HG03103 (cell line): ENCODE data around the gene AGPAT2.

Experiments used
- ATAC-seq: cut with Tn5 transposase; IDR thresholded peaks from one replicate; pipeline ENCODE4 v1.9.1; 2021; ENCODE audit warnings: low read depth; ENCODE audit not compliant: unreplicated experiment

AGPAT2 gene

DNA sequence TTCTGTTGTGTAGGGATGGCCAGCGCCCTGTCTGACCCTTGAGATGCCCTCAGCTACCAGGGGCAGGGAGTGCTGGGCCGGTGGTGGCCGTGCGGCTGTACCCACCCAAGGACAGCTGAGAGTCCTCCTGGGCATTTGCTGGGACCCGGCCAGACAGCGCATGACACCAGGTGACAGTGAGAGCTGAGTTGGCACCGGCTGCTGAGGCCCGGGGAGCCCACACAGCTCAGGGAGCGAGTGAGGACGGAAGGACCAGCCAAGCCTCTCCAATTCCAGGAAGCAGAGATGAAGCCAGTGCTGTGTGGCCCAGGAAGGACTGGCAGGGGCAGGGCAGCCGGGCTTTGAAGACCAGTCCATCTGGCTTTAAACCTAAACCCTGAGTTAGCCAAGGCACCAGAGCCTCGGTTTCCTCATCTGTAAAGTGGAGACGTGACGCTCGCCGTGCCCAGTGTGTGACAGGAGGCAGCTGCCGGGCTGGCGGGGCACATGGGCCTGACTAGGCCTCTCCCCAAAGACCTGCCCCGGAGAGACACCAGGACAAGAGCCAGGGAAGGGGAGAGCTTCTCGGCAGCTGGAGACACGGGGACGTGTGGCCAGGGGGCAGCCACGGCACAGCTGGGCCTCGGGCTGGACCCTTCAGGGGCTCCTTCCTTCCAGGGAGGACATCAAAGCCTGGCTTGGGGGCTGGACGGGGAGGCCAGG is 3.0 kb upstream of the AGPAT2 start:
- ATAC-seq = no peak

DNA sequence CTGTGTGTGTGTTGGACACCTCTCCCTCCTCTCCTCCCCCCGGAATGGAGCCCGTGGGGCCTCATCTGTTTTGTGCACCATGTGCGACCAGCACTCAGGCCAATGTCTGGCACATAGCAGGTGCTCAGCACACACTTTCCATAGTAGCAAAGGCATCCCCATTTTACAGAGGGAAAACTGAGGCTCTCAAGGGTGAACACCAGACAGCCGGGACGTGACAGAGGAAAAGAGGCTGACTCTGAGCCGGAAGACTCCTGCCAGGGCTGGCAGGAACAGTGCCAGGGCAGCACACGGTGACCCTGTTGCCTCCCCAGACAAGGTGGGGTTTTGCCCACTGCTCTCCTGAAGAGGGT is 1.8 kb upstream of the AGPAT2 start:
- no peak for ATAC-seq

DNA sequence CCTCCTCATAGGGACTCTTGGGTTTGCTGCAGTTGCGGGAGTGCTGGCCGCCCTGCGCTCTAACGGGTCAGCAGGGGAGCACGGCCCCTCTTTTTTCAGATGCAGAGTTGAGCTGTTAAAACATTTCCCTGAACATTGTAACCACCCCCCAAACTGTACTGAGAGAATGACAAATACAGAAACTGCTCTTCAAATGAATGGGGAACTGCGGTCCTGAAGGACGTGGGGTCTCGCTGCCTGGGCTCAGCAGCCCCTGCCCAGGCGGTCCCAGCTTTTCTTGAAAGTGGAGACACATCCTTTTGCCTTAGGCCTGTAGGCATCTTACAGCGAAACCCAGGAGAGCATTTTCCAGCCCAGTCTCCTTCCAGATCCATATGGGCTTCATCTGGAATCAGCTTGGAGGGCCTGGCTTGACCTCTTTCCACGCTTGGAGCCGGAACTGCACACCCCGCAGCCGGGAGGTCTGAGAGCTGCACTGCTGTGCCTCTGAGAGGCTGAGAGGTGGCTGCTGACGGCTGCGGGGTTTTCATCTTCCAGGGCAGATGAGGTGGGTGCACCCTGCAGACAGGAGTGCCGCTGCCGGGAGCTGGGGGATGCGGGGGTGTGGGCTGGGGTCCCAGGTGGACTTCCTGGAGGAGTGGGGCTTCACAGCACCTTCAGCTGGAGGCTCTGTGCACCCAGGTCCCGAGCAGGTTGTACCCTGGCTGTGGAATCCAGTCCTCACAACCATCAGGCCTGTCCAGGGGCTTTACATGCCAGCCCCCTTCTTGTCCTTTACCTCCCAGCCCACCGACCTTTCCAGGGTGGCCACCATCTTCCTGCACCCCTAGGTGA is 1.2 kb upstream of the AGPAT2 start:
- ATAC-seq = no peak

DNA sequence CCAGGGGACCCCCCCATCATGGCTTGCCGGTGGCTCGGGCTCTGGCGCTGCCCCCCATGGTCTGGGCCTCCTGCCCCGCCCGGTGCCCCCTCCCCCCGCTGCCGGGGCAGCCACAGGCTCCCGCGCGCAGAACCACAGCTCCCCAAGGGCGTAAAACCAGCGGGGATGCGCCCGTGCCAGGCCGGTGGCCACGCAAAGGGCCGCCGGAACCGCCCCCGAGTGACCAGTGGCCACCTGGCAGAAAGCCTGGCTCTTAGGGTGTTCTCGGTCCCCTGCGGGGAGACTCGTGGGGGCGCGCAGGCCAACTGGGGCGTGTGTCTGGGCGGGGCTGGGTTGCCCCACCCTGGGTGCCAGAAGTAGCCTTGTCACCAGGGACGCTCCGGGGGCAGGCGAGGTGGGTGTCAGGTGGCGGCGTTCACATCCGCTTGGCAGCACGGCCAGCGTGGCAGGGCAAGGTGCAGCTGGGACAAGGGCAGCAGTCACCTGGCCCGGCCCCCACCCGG is 515 bp upstream of the AGPAT2 start:
- ATAC-seq = no peak

DNA sequence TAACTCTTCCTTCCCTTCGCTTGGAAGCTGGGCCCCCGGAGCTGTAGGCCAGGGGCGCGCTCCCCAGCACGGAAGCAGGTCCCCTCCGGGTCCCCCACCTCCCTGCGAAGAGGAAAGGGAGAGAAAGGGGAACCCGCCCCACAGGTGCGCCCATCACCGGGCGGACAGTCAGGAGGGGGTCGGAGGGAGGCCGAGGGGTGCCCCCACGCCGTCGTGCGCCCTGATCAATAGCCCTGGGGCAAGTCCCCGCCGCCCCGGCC is 793 bp downstream of the AGPAT2 start:
- ATAC-seq = no peak

DNA sequence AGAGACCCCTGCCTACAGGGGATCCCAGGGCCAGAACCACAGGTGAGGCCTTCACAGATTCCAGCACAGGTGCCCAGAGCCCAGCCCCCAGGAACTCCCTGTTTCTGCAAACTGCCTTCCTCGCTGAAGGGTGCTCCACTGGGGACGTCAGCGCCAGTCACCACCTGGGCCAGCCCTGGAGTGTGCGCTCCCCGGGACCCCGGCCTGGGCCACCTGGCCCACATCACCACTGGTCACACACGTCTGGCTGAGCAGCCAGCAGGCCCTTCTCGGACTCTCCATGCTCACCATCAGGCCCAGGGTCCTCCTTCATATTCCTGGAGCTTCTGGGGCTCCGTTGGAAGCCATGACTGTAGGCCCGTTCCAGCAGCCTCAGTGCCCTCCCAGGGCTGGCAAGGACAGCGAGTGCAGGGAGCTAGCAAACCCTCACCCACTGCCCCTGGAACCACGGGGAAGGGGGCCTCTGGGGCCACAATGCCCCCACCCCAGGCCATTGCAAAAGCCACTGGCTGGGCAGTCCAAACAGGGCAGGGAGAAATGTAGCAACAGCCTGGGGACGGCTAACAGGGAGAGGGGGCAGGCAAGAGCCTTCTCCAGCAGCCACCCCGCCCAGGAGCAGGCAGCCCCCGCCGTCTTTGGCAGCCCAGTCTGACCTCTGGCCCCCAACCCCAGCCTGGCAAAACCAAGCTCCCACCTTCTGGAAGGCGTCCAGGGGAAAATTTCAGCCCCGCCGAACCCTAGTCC is 1.3 kb downstream of the AGPAT2 start:
- ATAC-seq = no peak

DNA sequence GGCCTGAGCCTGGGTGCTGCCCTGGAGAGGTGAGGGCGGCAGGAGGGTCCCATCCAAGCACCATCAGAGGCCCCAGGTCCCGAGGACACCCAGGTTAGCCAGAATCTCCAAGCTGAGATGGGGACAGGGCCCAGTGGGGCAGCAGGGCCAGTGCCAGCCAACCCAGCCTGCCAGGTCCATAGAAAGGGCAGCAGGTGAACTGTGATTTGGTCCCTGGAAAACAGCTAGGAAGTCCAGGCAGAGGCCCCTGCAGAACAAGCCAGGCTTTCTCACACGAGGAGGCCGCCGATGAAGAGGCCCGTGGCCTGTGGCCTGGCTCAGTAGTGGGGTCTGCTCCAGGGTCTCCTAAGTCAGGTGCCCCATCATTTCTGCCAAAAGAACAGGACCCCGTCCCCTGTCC is 2.0 kb downstream of the AGPAT2 start:
- no peak for ATAC-seq

DNA sequence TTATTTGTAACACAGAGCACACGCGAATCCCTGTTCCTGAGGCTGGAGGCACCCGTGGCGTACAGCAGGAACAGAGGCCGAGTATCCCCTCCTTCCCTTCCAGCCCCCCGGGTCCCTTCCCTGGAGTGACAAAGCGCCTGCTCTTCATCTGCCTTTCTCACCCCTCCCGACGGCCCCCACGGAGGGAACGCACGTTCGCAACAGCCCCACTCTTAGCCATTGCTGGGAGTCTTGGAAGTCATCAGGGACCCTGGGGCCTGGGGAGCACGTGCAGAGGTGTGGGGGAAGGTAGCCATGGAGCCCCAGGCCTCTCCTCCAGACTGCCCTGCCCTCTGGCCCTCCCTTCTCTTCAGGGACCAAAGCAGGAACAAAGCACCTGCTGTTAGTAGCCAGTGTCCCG is 2.5 kb downstream of the AGPAT2 start:
- ATAC-seq = no peak

DNA sequence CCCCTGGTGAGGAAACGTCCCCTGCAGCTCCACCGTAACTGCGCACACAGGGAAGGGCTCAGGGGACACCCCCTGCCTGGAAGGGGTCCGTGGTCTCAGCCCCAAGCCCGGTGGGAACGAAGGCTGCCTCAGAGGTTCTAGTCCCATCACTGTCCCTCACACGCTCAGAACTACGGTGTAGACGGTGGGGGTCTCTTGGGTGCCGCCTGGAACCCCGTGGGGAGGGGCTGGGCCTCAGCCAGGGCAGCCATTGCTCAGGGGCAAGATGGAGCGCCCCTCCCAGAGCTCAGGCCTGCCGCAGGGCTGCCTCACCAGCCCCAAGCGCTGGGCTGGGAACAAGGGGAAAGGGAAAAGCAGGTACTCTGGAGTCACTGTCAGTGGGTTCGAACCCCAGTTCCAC is 2.9 kb downstream of the AGPAT2 start:
- no peak for ATAC-seq

DNA sequence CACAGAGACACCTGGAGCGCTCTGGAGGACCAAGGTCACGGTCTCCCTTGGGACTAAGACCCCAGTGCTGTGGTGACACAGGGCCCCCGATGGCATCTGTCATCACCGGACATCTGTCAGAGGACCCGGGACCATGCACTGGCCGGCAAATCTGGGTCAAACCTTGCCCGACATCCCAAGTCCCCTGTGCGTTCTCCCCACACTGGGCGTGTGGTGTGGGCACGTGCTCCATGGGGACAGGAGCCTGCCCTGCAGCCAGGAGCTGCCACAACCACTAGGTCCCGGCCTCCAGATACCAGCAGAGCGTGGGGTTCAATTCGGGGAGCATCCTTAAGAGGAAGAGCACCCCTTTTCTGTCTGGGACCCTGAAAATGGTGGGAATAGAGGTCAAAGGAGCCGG is 3.5 kb downstream of the AGPAT2 start:
- no peak for ATAC-seq

DNA sequence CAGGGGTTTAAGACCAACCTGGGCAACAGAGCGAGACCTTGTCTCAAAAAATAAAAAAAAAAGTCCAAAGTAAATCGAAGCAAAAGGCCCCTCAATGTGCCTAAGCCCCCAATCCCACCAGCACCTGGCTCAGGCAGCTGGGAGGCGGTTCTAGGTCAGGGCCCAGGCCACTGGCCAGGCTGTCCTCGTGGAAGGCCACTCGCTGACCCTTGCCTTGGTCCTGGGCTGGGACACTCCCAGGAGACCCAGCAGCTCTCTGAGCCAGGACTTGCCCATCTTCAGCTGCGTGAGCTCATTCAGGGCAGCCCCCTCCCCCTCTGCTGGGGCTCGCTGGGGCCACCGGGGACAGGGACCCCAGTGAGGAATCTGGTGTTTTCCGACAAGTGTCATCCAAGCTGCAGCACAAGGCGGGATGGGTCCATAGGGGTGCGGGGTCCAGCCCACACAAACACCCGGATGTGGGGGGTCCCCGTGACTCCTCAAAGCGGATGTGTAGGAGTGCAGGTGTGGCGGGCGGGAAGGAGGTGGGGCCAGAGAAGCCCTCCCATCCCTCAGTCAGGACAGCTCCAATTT is 4.0 kb downstream of the AGPAT2 start:
- ATAC-seq = no peak

DNA sequence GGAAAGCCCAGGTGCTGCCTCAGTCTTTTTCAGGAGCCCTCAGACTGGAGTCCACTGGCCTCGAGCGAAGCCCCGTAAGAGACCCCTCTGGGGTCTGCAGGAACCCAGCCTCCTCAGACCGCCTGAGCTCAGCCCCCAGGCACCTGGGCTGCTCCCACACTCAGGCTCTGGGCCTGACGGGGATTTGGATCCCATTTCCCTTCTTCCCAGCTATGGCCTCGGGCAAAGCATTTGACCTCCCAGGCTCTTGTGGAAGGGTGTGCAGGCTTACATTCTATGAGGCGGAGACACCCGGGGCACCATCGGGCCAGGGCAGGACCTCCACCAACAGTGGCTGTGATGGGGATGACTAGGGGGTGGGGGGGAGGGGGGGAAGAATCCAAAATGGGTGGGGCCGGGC is 4.5 kb downstream of the AGPAT2 start:
- ATAC-seq = no peak

DNA sequence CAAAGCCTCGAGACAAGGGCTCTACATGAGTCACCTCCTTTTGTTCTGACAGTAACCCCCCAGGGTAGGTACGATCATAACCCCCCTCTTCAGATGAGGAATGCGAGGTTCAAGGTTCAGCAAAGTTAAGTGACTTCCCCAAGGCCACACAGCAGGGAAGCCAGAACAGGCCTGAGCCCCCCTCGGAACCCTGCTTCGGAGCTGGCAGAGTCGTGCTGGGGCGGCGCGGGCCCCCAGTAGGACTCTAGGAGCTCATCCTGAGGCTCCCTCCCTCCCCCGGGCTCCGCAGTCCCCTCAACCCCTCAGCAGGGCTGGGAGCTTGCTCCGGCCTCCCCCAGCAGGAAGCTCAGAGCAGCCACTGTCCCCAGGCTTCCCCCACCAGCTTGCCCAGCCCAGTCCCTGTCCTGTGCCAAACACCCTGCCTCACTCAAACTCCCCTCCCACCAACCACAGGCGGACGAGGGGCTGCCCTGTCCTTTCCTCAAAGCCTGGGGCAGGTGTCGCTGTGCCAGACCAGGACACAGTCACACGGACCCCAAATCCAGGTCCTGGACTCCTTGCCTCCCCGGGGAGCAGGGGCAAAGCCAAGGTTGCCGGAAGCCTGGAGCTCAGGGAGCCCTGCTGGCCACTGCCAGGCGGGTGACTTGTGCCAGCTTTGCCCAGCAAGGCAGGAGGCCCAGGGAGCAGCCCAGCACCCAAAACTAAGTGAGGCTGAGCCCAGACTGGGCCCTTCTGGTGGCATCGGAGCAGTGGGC is 5.1 kb downstream of the AGPAT2 start:
- ATAC-seq = no peak

DNA sequence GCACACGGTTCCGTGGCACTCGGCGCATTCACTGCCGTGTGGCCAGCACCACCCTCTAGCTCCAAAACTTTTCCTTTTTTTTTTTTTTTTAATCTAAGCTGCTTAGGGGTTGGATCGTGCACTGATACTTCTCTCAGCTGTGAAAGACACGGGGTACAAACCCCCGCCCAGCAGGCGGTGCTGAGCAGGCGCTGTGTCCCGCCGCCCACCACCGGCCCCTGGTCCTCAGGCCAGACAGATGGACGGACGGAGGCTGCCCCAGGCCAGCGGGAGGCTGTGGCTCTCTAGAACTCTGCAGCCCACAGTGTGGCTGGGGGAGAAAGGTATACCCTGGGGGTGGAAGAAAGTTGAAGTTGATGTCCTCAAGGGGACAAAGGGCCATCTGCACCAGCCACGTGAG is 6.2 kb downstream of the AGPAT2 start:
- ATAC-seq = no peak

DNA sequence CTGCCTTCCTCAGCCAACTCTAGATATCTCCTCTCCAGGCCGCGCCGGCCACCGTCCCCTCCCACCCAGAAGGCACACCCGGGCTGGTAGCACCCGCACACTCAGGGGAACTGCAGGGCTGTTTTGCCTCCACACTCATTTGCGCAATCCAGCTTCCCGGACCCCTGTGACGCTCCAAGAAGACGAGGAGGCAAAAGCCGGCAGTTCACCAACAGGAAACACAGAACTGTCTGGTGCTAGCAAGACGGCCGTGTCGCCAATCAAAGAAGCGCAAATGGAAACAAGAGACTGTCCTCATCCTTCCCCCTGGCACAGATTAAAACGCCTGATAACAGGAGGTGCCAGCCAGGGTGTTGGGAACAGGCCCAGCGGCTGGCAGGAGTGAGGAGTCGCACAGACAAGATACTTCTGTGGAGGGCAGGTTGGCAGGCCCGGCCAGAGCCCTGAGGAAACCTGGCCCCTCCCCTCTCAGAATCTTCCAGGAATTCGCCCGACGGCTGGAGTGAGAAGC is 7.8 kb downstream of the AGPAT2 start:
- ATAC-seq = no peak

DNA sequence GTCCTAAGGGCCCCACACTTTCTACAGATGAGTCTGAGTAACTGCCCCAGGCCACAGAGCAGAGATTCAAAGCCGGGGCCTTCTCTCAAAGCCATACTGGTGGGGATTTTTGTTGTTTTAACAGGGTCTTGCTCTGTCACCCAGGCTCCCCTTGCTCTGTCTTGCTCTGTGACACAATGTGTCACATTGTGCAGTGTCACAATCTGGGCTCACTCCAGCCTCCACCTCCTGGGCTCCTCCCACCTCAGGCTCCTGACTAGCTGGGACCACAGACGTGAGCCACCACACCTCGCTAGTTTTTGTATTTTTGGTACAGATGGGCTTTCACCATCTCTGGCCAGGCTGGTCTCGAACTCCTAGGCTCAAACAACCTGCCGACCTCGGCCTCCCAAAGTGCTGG is 8.6 kb downstream of the AGPAT2 start:
- no peak for ATAC-seq

DNA sequence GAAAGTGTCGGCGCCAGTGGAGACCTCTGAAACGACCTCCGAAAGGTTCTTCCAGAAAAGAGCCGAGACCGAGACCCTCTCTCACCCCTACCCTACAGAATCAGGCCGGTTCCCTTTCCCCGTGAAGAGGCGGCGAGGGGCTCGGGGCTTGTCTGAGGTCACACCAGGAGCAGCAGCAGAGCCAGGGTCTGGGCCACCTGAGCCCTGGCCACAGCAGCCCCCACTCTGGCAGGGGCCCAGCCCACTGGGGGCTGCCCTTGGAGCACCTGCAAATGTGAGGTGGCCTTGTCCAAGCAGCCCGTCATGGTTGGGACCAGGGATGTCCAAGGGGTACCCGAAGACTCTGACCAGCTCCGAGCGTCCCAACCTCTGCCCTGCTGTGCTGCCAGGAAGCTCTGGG is 9.2 kb downstream of the AGPAT2 start:
- no peak for ATAC-seq

DNA sequence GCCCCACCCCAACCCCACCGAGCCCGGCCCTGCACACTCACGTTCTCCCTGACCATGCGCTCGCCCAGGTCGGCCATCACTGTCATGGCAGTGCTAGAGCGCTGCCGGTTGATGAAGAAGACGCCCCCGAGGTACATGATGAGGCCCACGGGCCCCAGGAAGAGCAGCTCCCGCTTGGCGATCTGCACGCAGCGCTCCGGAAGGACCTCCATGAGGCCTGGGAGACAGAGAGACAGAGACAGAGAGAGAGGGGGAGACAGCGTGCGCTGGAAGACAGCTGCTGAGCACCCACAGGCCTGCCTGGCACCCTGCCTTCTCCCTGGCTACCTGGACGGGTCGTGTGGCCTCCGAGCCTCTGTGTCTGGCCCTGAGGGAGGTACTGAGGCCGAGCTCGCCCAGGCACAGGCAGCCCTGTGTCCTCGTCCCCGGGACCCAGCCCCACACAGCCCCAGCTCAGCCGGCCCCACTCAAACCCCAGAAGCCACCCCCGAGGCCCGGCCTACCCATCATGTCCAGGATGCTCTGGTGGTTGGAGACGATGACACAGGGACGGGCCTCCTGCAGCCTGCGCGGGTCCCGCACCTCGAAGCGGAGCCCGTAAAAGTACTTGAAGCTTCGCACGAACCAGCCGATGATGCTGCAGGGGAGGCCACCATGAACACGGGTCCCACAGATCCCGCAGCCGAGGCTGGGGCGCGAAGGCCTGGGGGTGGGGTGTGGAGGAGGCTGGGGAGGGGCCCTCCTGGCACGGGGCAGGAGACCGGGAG is 10.2 kb downstream of the AGPAT2 start:
- ATAC-seq = no peak

DNA sequence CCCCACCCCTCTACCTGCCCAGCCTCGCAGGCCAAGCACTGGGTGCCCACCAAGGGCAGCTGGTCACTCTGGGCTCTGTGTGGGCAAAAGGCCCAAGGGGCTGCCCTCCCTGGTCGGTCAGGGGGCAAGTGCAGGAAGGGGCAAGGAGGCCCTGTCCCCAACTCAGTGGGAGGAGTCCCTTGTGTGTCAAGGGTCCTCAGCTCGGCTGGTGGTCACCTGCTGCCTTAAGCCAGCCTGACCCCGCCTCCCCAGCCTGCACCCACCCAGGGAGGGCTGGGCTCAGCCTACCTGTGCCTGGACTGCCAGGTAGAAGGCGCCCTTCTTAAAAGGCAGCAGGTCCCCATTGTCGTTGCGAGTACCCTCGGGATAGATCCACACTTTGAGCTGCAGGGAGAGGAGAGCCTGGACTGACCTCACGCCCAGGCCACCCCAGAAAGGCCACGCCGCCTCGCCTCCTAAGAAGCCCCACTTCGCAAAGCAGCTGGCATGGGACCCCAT is 10.9 kb downstream of the AGPAT2 start:
- no peak for ATAC-seq
